Measurements from ENCODE around the gene NAA30. TPM values are rescaled to one million over a fixed set of nuclear protein-coding genes. Genes with fewer than 3 reads are reported as not detected.

The NAA30 gene
- total and polyA plus RNA-seq, 2 of the 8 experiments (the other 6 are each of a cell fraction or from before 2014, with no cell fraction given) = 4.2 to 21.9 TPM

GRCh38 chr14:57390806-57391516, 575 bp downstream of the NAA30 start:
- H3K36me3 ChIP-seq (ENCODE audit: control insufficient read depth in 2 of 4, insufficient read depth in 4 of 4, low read length in 3 of 4) = peaks cover 0 to 3% (median 0%) of the 10 kb centered on the region in 4 experiments; a peak in 1 of 8 replicates
- peaks cover 0 to 45% of the 10 kb centered on the region in 2 experiments; a peak in 2 of 4 replicates for H3K79me2 ChIP-seq (ENCODE audit: control insufficient read depth in 1 of 2, insufficient read depth in 2 of 2, low read length in 2 of 2)
- no peak overlapping the region for H4K91ac ChIP-seq (replicated peaks; ENCODE audit: insufficient read length, low read length)
- DNase-seq (ENCODE audit: low read depth in 1 of 2, low spot score in 2 of 2) = peak in 1 of 2 experiments; percentile 68
- no peak overlapping the region for H3K27ac ChIP-seq (ENCODE audit: low read depth, low read length)
- H3K4ac ChIP-seq (replicated peaks; ENCODE audit: insufficient read length, low read depth, low read length) = no peak overlapping the region
- H3K18ac ChIP-seq (ENCODE audit: extremely low read depth, low read length) = 0 out of 2 replicates have a peak overlapping the region, but pooled peaks have one; percentile 29
- peaks cover 3 to 8% (median 6%) of the 10 kb centered on the region in 4 experiments; a peak in 4 of 7 replicates for H3K4me1 ChIP-seq (replicated peaks in 1 of 4; ENCODE audit: control insufficient read depth in 3 of 4, insufficient read depth in 4 of 4, low read length in 3 of 4)
- no peak overlapping the region for H3K56ac ChIP-seq (replicated peaks; ENCODE audit: insufficient read length, low read depth, low read length)
- no peak for FAIRE-seq
- peak overlapping the region; percentile 84 to 90 for H3K4me2 ChIP-seq (ENCODE audit: insufficient read depth in 1 of 2, low read depth in 2 of 2, low read length in 2 of 2)
- ChIA-PET POLR2A (ENCODE audit: partially characterized antibody) (interaction anchor here (1.1 to 2.3 kb wide), 4 partner anchors 12 to 758 kb away, joined by 3 to 19 read pairs (median 6); partner anchors contain the start of genes AP5M1 and EXOC5), CTCF (ENCODE audit: partially characterized antibody) (interaction anchor here (1.1 kb wide), 1 partner anchor 12 kb away, joined by 3 read pairs; no protein-coding TSS in a partner anchor)
- H4K20me1 ChIP-seq (replicated peaks in 1 of 2; ENCODE audit: control insufficient read depth in 1 of 2, insufficient read depth in 2 of 2, low read length in 2 of 2) = peaks cover 5 to 8% of the 10 kb centered on the region in 2 experiments
- H3K79me1 ChIP-seq (ENCODE audit: low read depth, low read length) = no peaks in the 10 kb centered on the region; the same call in 1 of the 2 replicates
- no peaks in the 10 kb centered on the region for H3K27me3 ChIP-seq (replicated peaks in 1 of 4; ENCODE audit: control insufficient read depth in 3 of 4, extremely low read depth in 1 of 4, insufficient read depth in 3 of 4, low read length in 3 of 4)
- H3K23me2 ChIP-seq (ENCODE audit: low read depth, low read length) = peaks cover 6% of the 10 kb centered on the region
- H3K9ac ChIP-seq (replicated peaks in 1 of 4; ENCODE audit: extremely low read depth in 1 of 4, low read depth in 3 of 4, low read length in 3 of 4) = peak overlapping the region; percentile 52 to 88 (median 70)
- H4K8ac ChIP-seq (ENCODE audit: extremely low read depth, insufficient read depth, low read length) = peak overlapping the region; percentile 73
- H3K14ac ChIP-seq (ENCODE audit: insufficient read length) = no peak overlapping the region
- H2BK5ac ChIP-seq (ENCODE audit: low read depth, low read length) = no peak overlapping the region; the same call in 1 of the 2 replicates
- H4K5ac ChIP-seq (ENCODE audit: insufficient read length, low read depth, low read length) = peak overlapping the region; percentile 29
- H2BK15ac ChIP-seq (ENCODE audit: low read length) = no peak overlapping the region
- peak overlapping the region; percentile 76 to 83 (median 82) for H3K4me3 ChIP-seq (ENCODE audit: extremely low read depth in 1 of 4, insufficient read depth in 2 of 4, low read depth in 3 of 4, low read length in 4 of 4)
- 3% methylated on average over 45 of the region's 71 CpGs; no CpG with 5 or more reads in 1 of the 2 experiments for WGBS, 2 experiments (ENCODE audit: extremely low coverage in 1 of 2, insufficient coverage in 1 of 2, insufficient read length in 1 of 2, insufficient replicate concordance in 2 of 2, low coverage in 1 of 2, low lambda C conversion rate in 2 of 2, missing lambda C conversion rate in 1 of 2)
- no peak overlapping the region for H2AK5ac ChIP-seq (ENCODE audit: low read depth, low read length)
- H3K9me3 ChIP-seq (ENCODE audit: insufficient read depth in 2 of 2, low read depth in 1 of 2, low read length in 1 of 2) = no peaks in the 10 kb centered on the region
- no peak overlapping the region for H3K23ac ChIP-seq (ENCODE audit: insufficient read length)
- H2AFZ ChIP-seq (ENCODE audit: low read length) = no peak overlapping the region
- no peak overlapping the region for H2BK120ac ChIP-seq (replicated peaks; ENCODE audit: low read depth, low read length)
- H2BK20ac ChIP-seq (ENCODE audit: low read length) = no peak overlapping the region
- no peak overlapping the region for H2BK12ac ChIP-seq (ENCODE audit: low read depth, low read length)
- TF ChIP-seq PHF8 (conservative IDR thresholded peaks at IDR 0.05; ENCODE audit: low read depth, low read length) = peak; percentile 14
- TF ChIP-seq CREB1 (IDR thresholded peaks at IDR 0.05) = 0 out of 2 replicates have a peak, but pooled peaks have one; percentile 18
- TF ChIP-seq E2F6 (IDR thresholded peaks at IDR 0.05) = 0 out of 2 replicates have a peak, but pooled peaks have one; percentile 30
- TF ChIP-seq RBBP5 (IDR thresholded peaks at IDR 0.05; ENCODE audit: borderline replicate concordance, low read depth, low read length) = peak; percentile 20; the same call in 1 of the 2 replicates
- TF ChIP-seq TAF1 (IDR thresholded peaks at IDR 0.05; ENCODE audit: low read depth, low read length) = peak; percentile 50; the same call in 1 of the 2 replicates
- TF ChIP-seq EP300 (IDR thresholded peaks at IDR 0.05; ENCODE audit: borderline replicate concordance in 1 of 2, low read depth in 2 of 2, low read length in 2 of 2) = no peak
- no peak for TF ChIP-seq TAF7 (optimal IDR thresholded peaks at IDR 0.05; ENCODE audit: borderline replicate concordance, low read depth, low read length)
- TF ChIP-seq TBP (IDR thresholded peaks at IDR 0.05; ENCODE audit: low read depth, low read length) = peak; percentile 29; the same call in 1 of the 2 replicates
- TF ChIP-seq KDM4A (IDR thresholded peaks at IDR 0.05; ENCODE audit: low read depth, low read length, severe bottlenecking) = peak; percentile 71
- TF ChIP-seq BRCA1 (IDR thresholded peaks at IDR 0.05; ENCODE audit: low read depth, low read length) = no peak

Data from H1 (cell line).